ENCODE results near the gene SPPL3.

DNA sequence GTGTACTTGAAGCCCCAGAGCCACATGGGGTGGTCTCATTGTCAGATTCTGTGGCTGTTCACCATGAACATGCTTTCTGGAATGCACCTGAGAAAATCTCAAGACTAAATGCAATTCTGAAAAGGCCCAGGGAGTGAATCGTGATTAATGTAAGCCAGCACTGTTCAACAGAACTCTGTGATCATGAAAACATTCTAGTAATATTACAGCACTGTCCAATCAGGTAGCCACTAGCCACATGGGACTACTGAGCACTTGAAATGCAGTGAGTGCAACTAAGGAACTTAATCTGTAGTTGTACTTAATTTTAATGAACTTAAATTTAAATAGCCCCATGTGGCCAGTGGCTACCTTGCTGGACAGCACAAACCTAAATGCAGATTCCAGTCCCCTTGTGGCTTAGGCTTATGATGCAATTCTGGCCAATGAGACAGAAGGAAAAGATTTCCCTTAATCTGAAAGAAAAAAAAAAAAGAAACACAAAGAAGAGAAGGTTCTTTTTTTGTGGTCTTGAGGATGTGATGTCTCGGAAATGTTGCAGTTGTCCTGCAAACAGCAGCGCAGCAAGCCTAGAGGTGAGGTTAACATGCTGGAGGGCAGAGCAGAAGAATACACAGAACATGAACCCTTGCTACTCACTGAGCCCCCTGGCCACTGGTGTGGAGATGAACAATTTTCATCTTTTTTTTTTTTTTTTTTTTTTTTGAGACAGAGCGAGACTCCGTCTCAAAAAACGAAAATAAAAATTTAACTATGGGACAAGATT, 48.2 kb downstream of the SPPL3 start:
- TF ChIP-seq, protein P1, sequence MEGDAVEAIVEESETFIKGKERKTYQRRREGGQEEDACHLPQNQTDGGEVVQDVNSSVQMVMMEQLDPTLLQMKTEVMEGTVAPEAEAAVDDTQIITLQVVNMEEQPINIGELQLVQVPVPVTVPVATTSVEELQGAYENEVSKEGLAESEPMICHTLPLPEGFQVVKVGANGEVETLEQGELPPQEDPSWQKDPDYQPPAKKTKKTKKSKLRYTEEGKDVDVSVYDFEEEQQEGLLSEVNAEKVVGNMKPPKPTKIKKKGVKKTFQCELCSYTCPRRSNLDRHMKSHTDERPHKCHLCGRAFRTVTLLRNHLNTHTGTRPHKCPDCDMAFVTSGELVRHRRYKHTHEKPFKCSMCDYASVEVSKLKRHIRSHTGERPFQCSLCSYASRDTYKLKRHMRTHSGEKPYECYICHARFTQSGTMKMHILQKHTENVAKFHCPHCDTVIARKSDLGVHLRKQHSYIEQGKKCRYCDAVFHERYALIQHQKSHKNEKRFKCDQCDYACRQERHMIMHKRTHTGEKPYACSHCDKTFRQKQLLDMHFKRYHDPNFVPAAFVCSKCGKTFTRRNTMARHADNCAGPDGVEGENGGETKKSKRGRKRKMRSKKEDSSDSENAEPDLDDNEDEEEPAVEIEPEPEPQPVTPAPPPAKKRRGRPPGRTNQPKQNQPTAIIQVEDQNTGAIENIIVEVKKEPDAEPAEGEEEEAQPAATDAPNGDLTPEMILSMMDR (IDR thresholded peaks at IDR 0.05; ENCODE audit: low read depth, low read length, poor library complexity, severe bottlenecking): no peak
- TF ChIP-seq EZH2phosphoT487 (IDR thresholded peaks at IDR 0.05; ENCODE audit: borderline replicate concordance, low read length): no peak
